ENCODE results near the gene RCOR3.
A peak's percentile ranks its signal among the peaks of the same experiment; 100 is the strongest.
"Not testable (repeated sequence)": the region's sequence is repeated elsewhere in the genome, so short reads cannot be mapped to it uniquely, and the experiment has no call there.

Gene RCOR3

DNA sequence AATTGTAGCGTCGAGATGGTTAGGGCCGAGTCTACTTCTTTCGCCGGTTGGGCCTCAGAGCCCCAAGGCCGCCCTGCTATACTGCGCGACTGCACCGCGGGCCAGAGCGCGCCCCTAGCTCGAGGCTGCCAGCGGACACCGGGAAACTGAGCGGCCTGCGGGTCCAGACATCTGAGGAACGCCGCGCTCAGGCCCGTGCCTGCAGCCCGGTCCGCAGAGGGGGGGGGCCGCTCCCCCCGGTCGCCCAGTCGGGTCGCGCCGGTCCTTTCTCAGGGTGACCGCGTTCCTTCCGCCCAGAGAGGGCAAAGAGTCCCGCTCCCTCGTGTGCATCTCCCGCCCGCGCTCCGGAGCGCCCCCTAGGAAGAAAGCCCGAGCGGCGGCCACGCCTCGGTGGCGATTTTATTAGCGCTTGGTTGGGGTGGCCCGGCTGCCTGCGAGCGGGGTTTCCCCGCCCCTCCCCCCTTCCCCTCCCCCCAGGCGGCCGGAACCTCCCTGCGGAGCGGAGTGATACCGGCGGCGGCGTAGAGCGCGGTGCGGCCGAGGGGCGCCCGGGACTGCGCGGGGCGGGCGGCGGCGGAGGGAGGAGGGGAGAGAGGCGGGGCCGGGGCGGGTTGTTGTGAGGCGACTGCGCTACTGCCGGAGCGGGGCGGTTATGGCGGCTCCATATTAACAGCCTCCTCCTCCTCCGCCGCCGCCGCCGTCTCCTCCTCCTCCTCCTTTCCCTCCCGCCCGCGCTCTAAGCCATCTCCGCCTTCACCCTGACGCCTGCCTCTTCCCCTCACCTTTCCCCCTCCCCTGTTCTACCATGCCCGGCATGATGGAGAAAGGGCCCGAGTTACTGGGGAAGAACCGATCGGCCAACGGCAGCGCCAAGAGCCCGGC is at the start of gene RCOR3:
Gene RCOR3, plus strand, starts transcription at position 611 of the 882 bp plus-strand sequence. Its CDS starts 195 bp downstream, at position 806.
- TF ChIP-seq, protein P1, sequence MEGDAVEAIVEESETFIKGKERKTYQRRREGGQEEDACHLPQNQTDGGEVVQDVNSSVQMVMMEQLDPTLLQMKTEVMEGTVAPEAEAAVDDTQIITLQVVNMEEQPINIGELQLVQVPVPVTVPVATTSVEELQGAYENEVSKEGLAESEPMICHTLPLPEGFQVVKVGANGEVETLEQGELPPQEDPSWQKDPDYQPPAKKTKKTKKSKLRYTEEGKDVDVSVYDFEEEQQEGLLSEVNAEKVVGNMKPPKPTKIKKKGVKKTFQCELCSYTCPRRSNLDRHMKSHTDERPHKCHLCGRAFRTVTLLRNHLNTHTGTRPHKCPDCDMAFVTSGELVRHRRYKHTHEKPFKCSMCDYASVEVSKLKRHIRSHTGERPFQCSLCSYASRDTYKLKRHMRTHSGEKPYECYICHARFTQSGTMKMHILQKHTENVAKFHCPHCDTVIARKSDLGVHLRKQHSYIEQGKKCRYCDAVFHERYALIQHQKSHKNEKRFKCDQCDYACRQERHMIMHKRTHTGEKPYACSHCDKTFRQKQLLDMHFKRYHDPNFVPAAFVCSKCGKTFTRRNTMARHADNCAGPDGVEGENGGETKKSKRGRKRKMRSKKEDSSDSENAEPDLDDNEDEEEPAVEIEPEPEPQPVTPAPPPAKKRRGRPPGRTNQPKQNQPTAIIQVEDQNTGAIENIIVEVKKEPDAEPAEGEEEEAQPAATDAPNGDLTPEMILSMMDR (IDR thresholded peaks at IDR 0.05; ENCODE audit: extremely low read depth, missing control alignments), result peak; percentile 90
- peak; percentile 93 for DNase-seq (ENCODE audit: low spot score)

DNA sequence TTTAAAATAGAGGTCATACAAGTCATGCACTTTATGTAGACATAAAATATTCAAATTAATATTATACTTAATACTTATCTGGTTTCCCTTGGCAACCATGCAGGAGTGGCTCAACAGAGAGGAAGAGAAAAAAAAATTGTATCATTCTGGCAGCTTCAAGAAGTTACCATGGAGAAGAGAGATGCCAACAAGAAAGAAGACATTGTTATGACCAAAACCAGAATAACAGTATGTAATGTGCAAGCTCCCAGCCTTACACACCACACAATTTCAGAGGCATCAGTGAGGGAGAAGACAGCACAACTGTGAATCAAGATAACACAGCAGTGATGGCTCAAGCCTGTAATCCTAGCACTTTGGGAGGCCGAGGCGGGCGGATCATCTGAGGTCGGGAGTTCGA is 49.1 kb upstream of the RCOR3 start:
- TF ChIP-seq, protein P1 (IDR thresholded peaks at IDR 0.05; ENCODE audit: extremely low read depth, missing control alignments), result no peak
- DNase-seq (ENCODE audit: low spot score), result no peak

DNA sequence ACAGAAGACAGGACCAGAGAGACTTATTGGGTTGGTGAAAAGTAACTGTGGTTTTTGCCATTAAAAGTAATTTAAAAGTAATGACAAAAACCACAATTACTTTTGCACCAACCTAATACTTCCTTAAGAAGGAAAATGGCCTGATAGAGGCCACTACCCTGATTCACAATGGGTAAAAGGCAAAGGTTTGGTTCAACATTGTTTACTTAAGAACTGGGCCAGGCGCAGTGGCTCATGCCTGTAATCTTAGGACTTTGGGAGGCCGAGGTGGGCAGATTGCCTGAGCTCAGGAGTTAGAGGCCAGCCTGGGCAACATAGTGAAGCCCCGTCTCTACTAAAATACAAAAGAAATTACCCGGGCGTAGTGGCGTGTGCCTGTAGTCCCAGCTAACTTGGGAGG is 48.2 kb upstream of the RCOR3 start:
- DNase-seq (ENCODE audit: low spot score), result no peak
- TF ChIP-seq, protein P1 (IDR thresholded peaks at IDR 0.05; ENCODE audit: extremely low read depth, missing control alignments), result no peak

DNA sequence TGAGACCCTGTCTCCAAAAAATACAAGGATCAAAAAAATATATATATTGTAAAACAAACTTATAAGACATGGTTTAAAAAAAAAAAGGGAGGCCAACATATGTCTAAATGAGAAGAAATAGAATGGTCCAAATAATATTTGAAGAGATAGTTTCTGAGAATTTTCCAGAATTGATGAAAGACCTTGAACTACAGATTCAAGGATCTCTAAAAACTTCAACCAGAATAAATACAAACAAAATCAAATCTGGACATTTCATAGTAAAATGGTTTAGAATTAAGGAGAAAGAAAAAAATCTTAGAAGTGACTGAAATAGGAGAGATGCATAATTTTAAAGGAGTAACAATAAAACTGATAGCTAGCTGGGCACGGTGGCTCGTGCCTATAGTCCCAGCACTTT is 45.5 kb upstream of the RCOR3 start:
- TF ChIP-seq, protein P1 (IDR thresholded peaks at IDR 0.05; ENCODE audit: extremely low read depth, missing control alignments), result no peak
- DNase-seq (ENCODE audit: low spot score), result no peak

DNA sequence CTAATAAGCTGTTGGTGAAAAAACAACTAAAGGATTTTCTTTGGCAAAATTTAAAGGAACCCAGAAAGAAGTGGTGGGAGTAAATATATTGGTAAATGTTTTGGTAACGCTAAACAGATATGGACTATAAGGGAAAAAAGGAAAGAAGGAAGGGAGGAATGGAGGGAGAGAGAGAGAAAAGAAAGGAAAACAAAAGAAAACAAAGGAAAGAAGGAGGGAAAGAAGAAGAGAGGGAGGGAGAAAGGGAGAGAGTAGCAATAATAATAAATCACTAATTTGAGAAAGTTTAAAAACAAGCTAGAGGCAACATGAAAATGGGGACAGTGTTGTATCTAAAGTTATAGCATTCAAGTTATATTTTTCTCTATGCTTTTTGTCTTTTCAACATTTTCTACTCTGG is 43.6 kb upstream of the RCOR3 start:
- no peak for DNase-seq (ENCODE audit: low spot score)
- TF ChIP-seq, protein P1 (IDR thresholded peaks at IDR 0.05; ENCODE audit: extremely low read depth, missing control alignments), result no peak

DNA sequence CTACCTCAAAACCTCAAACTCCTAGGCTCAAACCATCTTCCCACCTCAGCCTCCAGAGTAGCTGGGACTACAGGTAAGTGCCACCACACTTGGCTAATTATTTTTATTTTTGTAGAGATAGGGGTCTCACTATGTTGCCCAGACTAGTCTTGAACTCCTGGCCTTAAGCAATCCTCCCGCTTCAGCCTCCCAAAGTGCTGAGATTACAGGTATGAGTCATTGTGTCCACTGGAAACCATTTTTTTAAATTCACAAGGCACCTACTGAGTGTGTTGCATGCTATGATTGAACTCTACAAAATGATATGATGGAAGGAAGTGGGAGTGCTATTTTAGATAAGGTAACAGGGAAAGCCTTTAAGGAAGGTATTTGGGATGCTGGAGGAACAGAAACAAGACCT is 41.8 kb upstream of the RCOR3 start:
- no peak for DNase-seq (ENCODE audit: low spot score)
- TF ChIP-seq, protein P1 (IDR thresholded peaks at IDR 0.05; ENCODE audit: extremely low read depth, missing control alignments), result no peak

DNA sequence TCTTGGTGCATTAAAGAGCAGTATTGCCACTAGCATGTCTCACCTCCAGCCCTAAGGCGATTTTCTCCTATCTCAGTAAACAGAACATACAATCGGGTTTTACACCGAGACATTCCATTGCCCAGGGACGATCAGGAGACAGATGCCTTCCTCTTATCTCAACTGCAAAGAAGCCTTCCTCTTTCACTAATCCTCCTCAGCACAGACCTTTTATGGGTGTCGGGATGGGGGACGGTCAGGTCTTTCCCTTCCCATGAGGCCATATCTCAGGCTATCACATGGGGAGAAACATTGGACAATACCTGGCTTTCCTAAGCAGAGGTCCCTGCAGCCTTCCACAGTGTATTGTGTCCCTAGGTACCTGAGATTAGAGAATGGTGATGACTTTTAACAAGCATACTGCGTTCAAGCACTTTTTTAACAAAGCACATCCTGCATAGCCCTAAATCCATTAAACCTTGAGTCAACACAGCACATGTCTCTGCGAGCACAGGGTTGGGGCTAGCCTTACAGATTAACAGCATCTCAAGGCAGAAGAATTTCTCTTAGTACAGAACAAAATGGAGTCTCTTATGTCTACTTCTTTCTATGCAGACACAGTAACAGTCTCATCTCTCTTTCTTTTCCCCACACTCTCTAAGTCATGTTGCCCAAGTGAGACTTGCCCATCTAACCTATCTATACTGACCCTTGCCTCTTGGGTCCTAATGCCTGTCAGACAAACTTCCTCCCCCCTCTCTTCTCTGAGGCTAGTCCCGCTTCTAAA is 36.5 kb upstream of the RCOR3 start:
- not testable (repeated sequence) for DNase-seq (ENCODE audit: low spot score)

DNA sequence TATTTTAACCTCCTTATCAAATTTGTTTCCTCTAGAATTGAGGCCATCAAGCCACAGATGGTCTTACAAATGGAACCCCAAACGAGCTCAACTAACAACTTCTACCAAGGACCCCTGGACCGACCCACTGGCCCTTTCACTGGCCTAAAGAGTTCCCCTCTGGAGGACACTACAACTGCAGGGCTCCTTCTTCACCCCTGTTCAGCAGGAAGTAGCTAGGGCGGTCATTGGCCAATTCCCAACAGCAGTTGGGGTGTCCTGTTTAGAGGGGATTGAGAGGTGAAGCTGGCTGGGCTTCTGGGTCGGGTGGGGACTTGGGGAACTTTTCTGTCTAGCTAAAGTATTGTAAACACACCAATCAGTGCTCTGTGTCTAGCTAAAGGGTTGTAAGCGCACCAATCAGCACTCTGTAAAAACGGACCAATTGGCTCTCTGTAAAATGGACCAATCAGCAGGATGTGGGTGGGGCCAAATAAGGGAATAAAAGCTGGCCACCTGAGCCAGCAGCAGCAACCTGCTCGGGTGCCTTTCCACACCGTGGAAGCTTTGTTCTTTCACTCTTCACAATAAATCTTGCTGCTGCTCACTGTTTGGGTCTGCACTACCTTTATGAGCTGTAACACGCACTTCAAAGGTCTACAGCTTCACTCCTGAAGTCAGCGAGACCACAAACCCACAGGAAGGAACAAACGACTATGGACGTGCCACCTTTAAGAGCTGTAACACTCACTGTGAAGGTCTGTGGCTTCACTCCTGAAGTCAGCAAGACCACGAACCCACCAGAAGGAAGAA is 30.4 kb upstream of the RCOR3 start:
- not testable (repeated sequence) for DNase-seq (ENCODE audit: low spot score)
